ENCODE results near the gene GFI1. TPM values are rescaled to one million over a fixed set of nuclear protein-coding genes. Genes with fewer than 3 reads are reported as not detected.
"Not testable (repeated sequence)": the region's sequence is repeated elsewhere in the genome, so short reads cannot be mapped to it uniquely, and the experiment has no call there.

Gene GFI1
- total RNA-seq (38.8 TPM), polyA plus RNA-seq (12.6 TPM)
- long read RNA-seq, donor 1: 0 reads
- long read RNA-seq, donor 2, transcript GFI1-202 (7 exons, 2,855 nt): major isoform, 7 of 11 reads
- long read RNA-seq, donor 2, partial matches to known transcripts: 0 of 11 reads
- long read RNA-seq, donor 2, other reads (novel, unspliced or antisense): 0 of 11 reads
- long read RNA-seq, donor 3, transcript GFI1-202 (7 exons, 2,855 nt): major isoform, 6 of 7 reads
- long read RNA-seq, donor 3, partial matches to known transcripts: 0 of 7 reads
- long read RNA-seq, donor 3, other reads (novel, unspliced or antisense): 0 of 7 reads
- long read RNA-seq, donor 4, partial matches to known transcripts: 0 of 3 reads
- long read RNA-seq, donor 4, other reads (novel, unspliced or antisense): 0 of 3 reads
- long read RNA-seq, donor 5, partial matches to known transcripts: 0 of 5 reads
- long read RNA-seq, donor 5, other reads (novel, unspliced or antisense): 0 of 5 reads
- long read RNA-seq, donor 6, partial matches to known transcripts: 0 of 2 reads
- long read RNA-seq, donor 6, other reads (novel, unspliced or antisense): 0 of 2 reads
- long read RNA-seq, donor 7, partial matches to known transcripts: 0 of 3 reads
- long read RNA-seq, donor 7, other reads (novel, unspliced or antisense): 0 of 3 reads
- long read RNA-seq, donor 8, partial matches to known transcripts: 0 of 3 reads
- long read RNA-seq, donor 8, other reads (novel, unspliced or antisense): 0 of 3 reads
- long read RNA-seq, donor 9, partial matches to known transcripts: 0 of 4 reads
- long read RNA-seq, donor 9, other reads (novel, unspliced or antisense): 0 of 4 reads
- long read RNA-seq, donor 10, transcript GFI1-202 (7 exons, 2,855 nt): major isoform, 5 of 12 reads
- long read RNA-seq, donor 10, partial matches to known transcripts: 6 of 12 reads
- long read RNA-seq, donor 10, other reads (novel, unspliced or antisense): 0 of 12 reads

DNA sequence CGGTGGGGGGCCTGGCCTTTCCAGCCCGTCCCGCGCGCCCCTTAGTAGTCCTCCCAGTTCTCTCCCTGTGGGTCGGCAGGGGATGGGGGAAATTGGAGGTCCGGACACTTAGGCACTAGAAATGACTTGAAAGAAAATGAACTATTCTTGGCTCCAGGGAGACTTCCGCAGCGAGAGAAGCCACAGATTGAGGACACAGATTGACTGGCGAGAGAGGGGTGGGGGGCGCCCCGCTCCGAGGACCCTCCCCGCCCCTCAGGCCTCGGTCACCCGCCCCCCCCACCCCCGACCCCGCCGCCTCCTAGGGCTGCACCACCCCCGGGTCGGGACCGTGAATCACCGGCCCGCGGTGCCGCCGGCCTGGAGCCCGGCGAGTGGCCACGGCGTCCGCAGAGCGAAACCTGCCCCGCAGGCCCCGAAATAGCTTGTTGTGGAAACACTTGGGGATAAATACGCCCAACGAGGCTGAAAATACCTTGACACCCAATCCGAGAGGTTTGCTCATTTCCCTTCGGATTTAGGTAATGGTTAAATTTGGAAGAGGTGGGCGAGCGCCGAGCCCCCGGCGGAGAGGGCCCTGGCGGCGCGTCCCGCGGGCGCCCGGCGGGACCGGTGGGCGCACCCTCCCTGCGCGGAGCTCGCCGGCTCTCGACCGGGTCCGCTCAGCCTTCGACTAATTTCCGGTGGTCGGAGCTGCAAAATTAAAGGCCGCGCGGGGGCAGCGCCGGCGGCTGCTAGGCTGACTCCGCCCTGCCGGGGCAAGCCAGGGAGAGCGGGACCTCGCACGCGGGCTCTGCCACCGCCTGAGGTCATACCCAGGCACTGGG, at the start of gene GFI1:
Gene GFI1, minus strand, starts transcription at position 675 of the 827 bp plus-strand sequence. CDS start 3,438 bp downstream, outside the sequence.
- peak in 2 of 9 donors; percentile 50 to 67 for DNase-seq (ENCODE audit: low read depth in 6 of 9, low spot score in 9 of 9)
- Histone ChIP-seq H3K4me1 (ENCODE audit: control insufficient read depth in 2 of 2, insufficient read depth in 2 of 2, low read length in 2 of 2) (peaks cover 10 to 39% of the 10 kb centered on the region in 2 donors), H3K4me3 (ENCODE audit: low read length in 2 of 2) (peak within 1 kb of the TSS; percentile 70 to 95), H3K36me3 (ENCODE audit: control insufficient read depth in 2 of 2, insufficient read depth in 2 of 2, low read length in 1 of 2) (peaks cover 0 to 1% of the 10 kb centered on the region in 2 donors), H3K27ac (ENCODE audit: low read depth in 1 of 2, low read length in 1 of 2) (peak within 1 kb of the TSS; percentile 90 to 94), H3K27me3 (ENCODE audit: control insufficient read depth in 2 of 2, insufficient read depth in 1 of 2, low read length in 1 of 2) (peaks cover 0 to 44% of the 10 kb centered on the region in 2 donors), H3K9me3 (ENCODE audit: control insufficient read depth in 2 of 2, insufficient read depth in 1 of 2, low read length in 1 of 2) (peaks cover 0 to 1% of the 10 kb centered on the region in 2 donors)
- under 1% methylated on average over 77 of the region's 77 CpGs for WGBS

DNA sequence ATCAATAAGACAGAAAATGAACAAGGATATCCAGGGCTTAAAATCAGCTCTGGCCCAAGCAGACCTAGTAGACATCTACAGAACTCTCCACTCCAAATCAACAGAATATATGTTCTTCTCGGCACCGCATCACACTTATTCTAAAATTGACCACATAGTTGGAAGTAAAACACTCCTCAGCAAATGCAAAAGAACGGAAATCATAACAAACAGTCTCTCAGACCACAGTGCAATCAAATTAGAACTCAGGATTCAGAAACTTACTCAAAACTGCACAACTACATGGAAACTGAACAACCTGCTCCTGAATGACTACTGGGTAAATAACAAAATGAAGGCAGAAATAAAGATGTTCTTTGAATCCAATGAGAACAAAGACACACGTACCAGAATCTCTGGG, 45.6 kb upstream of the GFI1 start:
- 95% methylated on average over 4 of the region's 4 CpGs for WGBS
- H3K27me3 ChIP-seq (ENCODE audit: control insufficient read depth in 2 of 2, insufficient read depth in 1 of 2, low read length in 1 of 2); H3K4me3 ChIP-seq (ENCODE audit: low read length in 2 of 2); H3K27ac ChIP-seq (ENCODE audit: low read depth in 1 of 2, low read length in 1 of 2); H3K9me3 ChIP-seq (ENCODE audit: control insufficient read depth in 2 of 2, insufficient read depth in 1 of 2, low read length in 1 of 2); H3K36me3 ChIP-seq (ENCODE audit: control insufficient read depth in 2 of 2, insufficient read depth in 2 of 2, low read length in 1 of 2); H3K4me1 ChIP-seq (ENCODE audit: control insufficient read depth in 2 of 2, insufficient read depth in 2 of 2, low read length in 2 of 2); DNase-seq (ENCODE audit: low read depth in 6 of 9, low spot score in 9 of 9): not testable (repeated sequence)

DNA sequence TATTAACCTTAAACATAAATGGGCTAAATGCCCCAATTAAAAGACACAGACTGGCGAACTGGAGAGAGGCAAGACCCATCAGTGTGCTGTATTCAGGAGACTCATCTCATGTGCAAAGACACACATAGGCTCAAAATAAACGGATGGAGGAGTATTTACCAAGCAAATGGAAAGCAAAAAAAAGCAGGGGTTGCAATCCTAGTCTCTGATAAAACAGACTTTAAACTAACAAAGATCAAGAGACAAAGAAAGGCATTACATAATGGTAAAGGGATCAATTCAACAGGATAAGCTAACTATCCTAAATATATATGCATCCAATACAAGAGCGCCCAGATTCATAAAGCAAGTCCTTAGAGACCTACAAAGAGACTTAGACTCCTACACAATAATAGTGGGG, 45.2 kb upstream of the GFI1 start:
- H3K4me3 ChIP-seq (ENCODE audit: low read length in 2 of 2); H3K27ac ChIP-seq (ENCODE audit: low read depth in 1 of 2, low read length in 1 of 2); H3K27me3 ChIP-seq (ENCODE audit: control insufficient read depth in 2 of 2, insufficient read depth in 1 of 2, low read length in 1 of 2); H3K4me1 ChIP-seq (ENCODE audit: control insufficient read depth in 2 of 2, insufficient read depth in 2 of 2, low read length in 2 of 2); H3K9me3 ChIP-seq (ENCODE audit: control insufficient read depth in 2 of 2, insufficient read depth in 1 of 2, low read length in 1 of 2); H3K36me3 ChIP-seq (ENCODE audit: control insufficient read depth in 2 of 2, insufficient read depth in 2 of 2, low read length in 1 of 2); DNase-seq (ENCODE audit: low read depth in 6 of 9, low spot score in 9 of 9): not testable (repeated sequence)
- WGBS: 96% methylated on average over 3 of the region's 3 CpGs

DNA sequence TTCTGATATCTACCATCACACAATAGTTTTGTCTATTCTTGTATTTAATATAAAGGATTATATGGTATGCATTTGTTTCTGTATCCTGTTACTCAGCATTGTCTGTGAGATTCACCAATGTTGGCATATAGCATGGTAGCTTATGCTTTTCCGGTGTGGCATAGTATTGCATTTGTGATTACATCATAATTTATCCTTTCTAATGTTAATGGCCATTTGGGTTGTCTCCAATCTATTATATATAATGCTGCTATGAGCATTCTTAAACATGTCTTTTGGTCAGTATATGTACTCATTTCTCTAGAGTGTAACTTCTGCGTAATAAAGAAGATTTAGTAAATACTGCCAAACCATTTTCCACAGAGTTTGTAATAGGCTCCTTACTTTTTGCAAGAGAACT, 40.9 kb upstream of the GFI1 start:
- H3K4me1 ChIP-seq (ENCODE audit: control insufficient read depth in 2 of 2, insufficient read depth in 2 of 2, low read length in 2 of 2): no peaks in the 10 kb centered on the region
- H3K4me3 ChIP-seq (ENCODE audit: low read length in 2 of 2): no peak overlapping the region
- DNase-seq (ENCODE audit: low read depth in 6 of 9, low spot score in 9 of 9): no peak
- H3K27me3 ChIP-seq (ENCODE audit: control insufficient read depth in 2 of 2, insufficient read depth in 1 of 2, low read length in 1 of 2): no peaks in the 10 kb centered on the region
- H3K36me3 ChIP-seq (ENCODE audit: control insufficient read depth in 2 of 2, insufficient read depth in 2 of 2, low read length in 1 of 2): no peaks in the 10 kb centered on the region
- no peak overlapping the region for H3K27ac ChIP-seq (ENCODE audit: low read depth in 1 of 2, low read length in 1 of 2)
- H3K9me3 ChIP-seq (ENCODE audit: control insufficient read depth in 2 of 2, insufficient read depth in 1 of 2, low read length in 1 of 2): no peaks in the 10 kb centered on the region
- WGBS: 99% methylated on average over 2 of the region's 2 CpGs

DNA sequence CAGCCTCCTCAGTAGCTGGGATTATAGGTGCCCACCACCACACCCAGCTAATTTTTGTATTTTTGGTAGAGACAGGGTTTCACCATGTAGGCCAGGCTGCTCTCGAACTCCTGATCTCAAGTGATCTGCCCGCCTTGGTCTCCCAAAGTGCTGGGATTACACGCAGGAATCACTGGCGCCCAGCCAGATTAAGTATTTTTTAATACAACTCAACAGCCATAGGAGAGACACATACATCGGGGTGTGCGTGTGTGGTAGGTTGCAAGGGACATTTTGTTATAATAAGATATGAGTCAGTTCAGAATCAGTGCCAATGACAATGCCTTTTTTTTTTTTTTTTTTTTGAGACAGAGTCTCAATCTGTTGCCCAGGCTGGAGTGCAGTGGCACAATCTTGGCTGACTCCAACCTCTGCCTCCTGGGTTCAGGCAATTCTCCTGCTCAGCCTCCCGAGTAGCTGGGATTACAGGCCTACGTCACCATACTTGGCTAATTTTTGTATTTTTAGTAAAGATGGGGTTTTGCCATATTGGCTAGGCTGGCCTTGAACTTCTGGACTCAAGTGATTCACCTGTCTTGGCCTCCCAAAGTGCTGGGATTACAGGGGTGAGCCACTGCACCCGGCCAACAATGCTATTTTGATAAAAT, 38.3 kb upstream of the GFI1 start:
- H3K36me3 ChIP-seq (ENCODE audit: control insufficient read depth in 2 of 2, insufficient read depth in 2 of 2, low read length in 1 of 2): not testable (repeated sequence)
- 98% methylated on average over 9 of the region's 9 CpGs for WGBS

DNA sequence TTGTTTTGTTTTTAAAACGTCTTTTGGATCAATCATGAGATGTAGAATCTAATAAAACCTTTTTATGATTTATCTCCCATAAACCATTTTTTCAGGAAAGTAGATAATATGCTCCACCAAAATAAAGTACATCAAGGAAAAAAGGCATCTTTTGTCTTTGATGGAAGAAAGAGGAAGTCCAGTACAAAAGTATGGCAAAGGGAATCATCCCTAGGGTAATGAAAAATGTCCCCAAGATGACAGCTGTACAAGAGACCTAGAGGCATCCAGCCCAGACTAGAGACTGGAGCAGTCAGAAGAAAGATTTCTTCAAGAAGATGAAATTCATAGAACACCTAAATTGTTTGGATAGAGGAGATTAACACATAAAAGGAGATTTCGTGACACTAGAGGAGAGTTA, 32.3 kb upstream of the GFI1 start:
- DNase-seq (ENCODE audit: low read depth in 6 of 9, low spot score in 9 of 9): no peak
- H3K9me3 ChIP-seq (ENCODE audit: control insufficient read depth in 2 of 2, insufficient read depth in 1 of 2, low read length in 1 of 2): no peaks in the 10 kb centered on the region
- H3K27ac ChIP-seq (ENCODE audit: low read depth in 1 of 2, low read length in 1 of 2): no peak overlapping the region
- no peaks in the 10 kb centered on the region for H3K27me3 ChIP-seq (ENCODE audit: control insufficient read depth in 2 of 2, insufficient read depth in 1 of 2, low read length in 1 of 2)
- H3K4me3 ChIP-seq (ENCODE audit: low read length in 2 of 2): no peak overlapping the region
- 88% methylated on average over 2 of the region's 2 CpGs for WGBS
- H3K36me3 ChIP-seq (ENCODE audit: control insufficient read depth in 2 of 2, insufficient read depth in 2 of 2, low read length in 1 of 2): no peaks in the 10 kb centered on the region
- H3K4me1 ChIP-seq (ENCODE audit: control insufficient read depth in 2 of 2, insufficient read depth in 2 of 2, low read length in 2 of 2): no peaks in the 10 kb centered on the region

More for the DNA sequence above, 38.3 kb upstream of the GFI1 start:
- H3K4me1 ChIP-seq (ENCODE audit: control insufficient read depth in 2 of 2, insufficient read depth in 2 of 2, low read length in 2 of 2); H3K27ac ChIP-seq (ENCODE audit: low read depth in 1 of 2, low read length in 1 of 2); H3K27me3 ChIP-seq (ENCODE audit: control insufficient read depth in 2 of 2, insufficient read depth in 1 of 2, low read length in 1 of 2); DNase-seq (ENCODE audit: low read depth in 6 of 9, low spot score in 9 of 9); H3K4me3 ChIP-seq (ENCODE audit: low read length in 2 of 2); H3K9me3 ChIP-seq (ENCODE audit: control insufficient read depth in 2 of 2, insufficient read depth in 1 of 2, low read length in 1 of 2): not testable (repeated sequence)

DNA sequence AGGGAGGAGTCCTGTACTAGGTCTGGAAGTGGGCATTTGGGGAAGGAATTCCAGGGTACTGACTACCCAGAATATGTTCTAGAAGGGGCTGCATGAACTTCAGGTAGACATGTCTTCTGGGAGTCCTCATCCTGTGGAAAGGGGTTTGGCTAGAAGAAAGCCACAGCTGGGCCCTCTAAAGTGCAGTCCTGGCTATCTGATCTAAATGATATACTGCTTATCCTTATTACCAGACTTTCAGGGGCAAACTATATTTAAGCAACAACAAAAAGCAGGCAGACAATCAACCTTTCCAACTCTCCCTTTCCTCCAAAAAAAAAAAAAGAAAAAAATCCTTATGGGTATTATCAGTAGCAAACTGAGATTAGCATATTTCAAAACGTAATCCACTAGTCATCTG, 29.8 kb upstream of the GFI1 start:
- no peaks in the 10 kb centered on the region for H3K9me3 ChIP-seq (ENCODE audit: control insufficient read depth in 2 of 2, insufficient read depth in 1 of 2, low read length in 1 of 2)
- H3K27ac ChIP-seq (ENCODE audit: low read depth in 1 of 2, low read length in 1 of 2): no peak overlapping the region
- H3K4me3 ChIP-seq (ENCODE audit: low read length in 2 of 2): no peak overlapping the region
- H3K36me3 ChIP-seq (ENCODE audit: control insufficient read depth in 2 of 2, insufficient read depth in 2 of 2, low read length in 1 of 2): no peaks in the 10 kb centered on the region
- 99% methylated on average over 1 of the region's 1 CpG for WGBS
- H3K4me1 ChIP-seq (ENCODE audit: control insufficient read depth in 2 of 2, insufficient read depth in 2 of 2, low read length in 2 of 2): no peaks in the 10 kb centered on the region
- no peak for DNase-seq (ENCODE audit: low read depth in 6 of 9, low spot score in 9 of 9)
- no peaks in the 10 kb centered on the region for H3K27me3 ChIP-seq (ENCODE audit: control insufficient read depth in 2 of 2, insufficient read depth in 1 of 2, low read length in 1 of 2)

DNA sequence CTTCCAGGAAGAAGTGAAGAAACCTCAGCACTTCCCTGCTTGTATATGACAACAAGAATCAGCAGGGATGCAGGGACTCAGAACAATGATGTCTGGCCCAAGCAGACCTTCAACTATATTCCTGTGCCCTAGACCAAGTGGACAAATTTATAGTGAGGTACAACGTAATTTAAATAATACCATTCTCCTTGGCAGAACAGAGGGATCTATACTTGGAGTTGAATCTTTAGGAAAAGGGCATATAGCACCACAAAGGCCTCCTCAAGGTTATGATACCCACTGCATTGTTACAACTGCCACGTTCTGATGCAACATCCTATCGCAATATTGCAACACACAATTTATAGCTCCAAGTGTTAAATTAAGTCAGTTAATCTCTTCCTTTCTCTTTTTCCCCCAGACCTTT, 29.1 kb upstream of the GFI1 start:
- Histone ChIP-seq H3K4me3 (ENCODE audit: low read length in 2 of 2) (no peak overlapping the region), H3K9me3 (ENCODE audit: control insufficient read depth in 2 of 2, insufficient read depth in 1 of 2, low read length in 1 of 2) (no peaks in the 10 kb centered on the region), H3K36me3 (ENCODE audit: control insufficient read depth in 2 of 2, insufficient read depth in 2 of 2, low read length in 1 of 2) (no peaks in the 10 kb centered on the region), H3K27me3 (ENCODE audit: control insufficient read depth in 2 of 2, insufficient read depth in 1 of 2, low read length in 1 of 2) (no peaks in the 10 kb centered on the region), H3K4me1 (ENCODE audit: control insufficient read depth in 2 of 2, insufficient read depth in 2 of 2, low read length in 2 of 2) (no peaks in the 10 kb centered on the region), H3K27ac (ENCODE audit: low read depth in 1 of 2, low read length in 1 of 2) (no peak overlapping the region)
- 95% methylated on average over 3 of the region's 3 CpGs for WGBS
- no peak for DNase-seq (ENCODE audit: low read depth in 6 of 9, low spot score in 9 of 9)

Measured in thymus (tissue), 14 donors.